ENCODE data around the gene BRINP2. TPM values are rescaled to one million over a fixed set of nuclear protein-coding genes. Genes with fewer than 3 reads are reported as not detected.

Gene BRINP2
- total RNA-seq, 1 donor = not detected

GRCh38 chr1:177305040-177306018 is 134.6 kb downstream of the BRINP2 start:
- Histone ChIP-seq H3K9me3 (ENCODE audit: low read depth, low read length) (no peaks in the 10 kb centered on the region), H2AFZ (ENCODE audit: low read length) (no peak overlapping the region), H3K27ac (ENCODE audit: low read depth, low read length) (no peak overlapping the region), H3K4me3 (ENCODE audit: insufficient read depth, low read length) (no peak overlapping the region), H3K27me3 (ENCODE audit: insufficient read depth, low read length) (no peaks in the 10 kb centered on the region), H3K4me2 (ENCODE audit: insufficient read depth, low read length) (no peak overlapping the region), H4K20me1 (ENCODE audit: insufficient read depth, low read length) (no peaks in the 10 kb centered on the region), H3K79me2 (ENCODE audit: insufficient read depth, low read length) (no peaks in the 10 kb centered on the region), H3K4me1 (ENCODE audit: insufficient read depth, low read length) (peaks cover 11% of the 10 kb centered on the region), H3K36me3 (ENCODE audit: insufficient read depth, low read length) (no peaks in the 10 kb centered on the region)
- no peak for DNase-seq (ENCODE audit: insufficient read length, low spot score, missing footprints)
- no peak for TF ChIP-seq CTCF (IDR thresholded peaks at IDR 0.05; ENCODE audit: extremely low read depth, low read depth, low read length)

- H3K4me1 ChIP-seq (ENCODE audit: insufficient read depth, low read length) = peaks cover 11% of the 10 kb centered on the region
- H3K27ac ChIP-seq (ENCODE audit: low read depth, low read length) = no peak overlapping the region
- no peak overlapping the region for H3K4me2 ChIP-seq (ENCODE audit: insufficient read depth, low read length)
- no peaks in the 10 kb centered on the region for H3K27me3 ChIP-seq (ENCODE audit: insufficient read depth, low read length)
- no peaks in the 10 kb centered on the region for H4K20me1 ChIP-seq (ENCODE audit: insufficient read depth, low read length)
- no peaks in the 10 kb centered on the region for H3K36me3 ChIP-seq (ENCODE audit: insufficient read depth, low read length)
- no peak for TF ChIP-seq CTCF (IDR thresholded peaks at IDR 0.05; ENCODE audit: extremely low read depth, low read depth, low read length)
- no peak overlapping the region for H3K4me3 ChIP-seq (ENCODE audit: insufficient read depth, low read length)
- no peaks in the 10 kb centered on the region for H3K9me3 ChIP-seq (ENCODE audit: low read depth, low read length)
- no peak for DNase-seq (ENCODE audit: insufficient read length, low spot score, missing footprints)
- no peak overlapping the region for H2AFZ ChIP-seq (ENCODE audit: low read length)
- H3K79me2 ChIP-seq (ENCODE audit: insufficient read depth, low read length) = no peaks in the 10 kb centered on the region
Measured at GRCh38 chr1:177306019-177306415, 135.3 kb downstream of the BRINP2 start.

GRCh38 chr1:177306981-177307380 is 136.2 kb downstream of the BRINP2 start:
- Histone ChIP-seq H2AFZ (ENCODE audit: low read length) (no peak overlapping the region), H3K79me2 (ENCODE audit: insufficient read depth, low read length) (no peaks in the 10 kb centered on the region), H3K4me2 (ENCODE audit: insufficient read depth, low read length) (no peak overlapping the region), H3K36me3 (ENCODE audit: insufficient read depth, low read length) (no peaks in the 10 kb centered on the region), H3K9me3 (ENCODE audit: low read depth, low read length) (no peaks in the 10 kb centered on the region), H3K27me3 (ENCODE audit: insufficient read depth, low read length) (no peaks in the 10 kb centered on the region), H3K4me1 (ENCODE audit: insufficient read depth, low read length) (peaks cover 11% of the 10 kb centered on the region), H3K27ac (ENCODE audit: low read depth, low read length) (no peak overlapping the region), H4K20me1 (ENCODE audit: insufficient read depth, low read length) (no peaks in the 10 kb centered on the region), H3K4me3 (ENCODE audit: insufficient read depth, low read length) (no peak overlapping the region)
- no peak for TF ChIP-seq CTCF (IDR thresholded peaks at IDR 0.05; ENCODE audit: extremely low read depth, low read depth, low read length)
- peak; percentile 74 for DNase-seq (ENCODE audit: insufficient read length, low spot score, missing footprints)

- no peaks in the 10 kb centered on the region for H3K36me3 ChIP-seq (ENCODE audit: insufficient read depth, low read length)
- H3K4me2 ChIP-seq (ENCODE audit: insufficient read depth, low read length) = no peak overlapping the region
- peak; percentile 54 for DNase-seq (ENCODE audit: insufficient read length, low spot score, missing footprints)
Measured at GRCh38 chr1:177307771-177308170, 137.0 kb downstream of the BRINP2 start.

More at GRCh38 chr1:177307771-177308170, 137.0 kb downstream of the BRINP2 start:
- H2AFZ ChIP-seq (ENCODE audit: low read length) = peak overlapping the region; percentile 9
- peak overlapping the region; percentile 36 for H3K27ac ChIP-seq (ENCODE audit: low read depth, low read length)
- TF ChIP-seq CTCF (IDR thresholded peaks at IDR 0.05; ENCODE audit: extremely low read depth, low read depth, low read length) = no peak
- H3K79me2 ChIP-seq (ENCODE audit: insufficient read depth, low read length) = no peaks in the 10 kb centered on the region
- no peaks in the 10 kb centered on the region for H3K27me3 ChIP-seq (ENCODE audit: insufficient read depth, low read length)
- peaks cover 11% of the 10 kb centered on the region for H3K4me1 ChIP-seq (ENCODE audit: insufficient read depth, low read length)
- no peaks in the 10 kb centered on the region for H4K20me1 ChIP-seq (ENCODE audit: insufficient read depth, low read length)
- H3K4me3 ChIP-seq (ENCODE audit: insufficient read depth, low read length) = no peak overlapping the region
- no peaks in the 10 kb centered on the region for H3K9me3 ChIP-seq (ENCODE audit: low read depth, low read length)

Measured in osteoblast (primary cell).